Liver (tissue), 9 donors: ENCODE data around the gene MARS1. TPM values are rescaled to one million over a fixed set of nuclear protein-coding genes. Genes with fewer than 3 reads are reported as not detected.

Experiments used
- DNase-seq: peaks from one replicate; pipeline ENCODE4 v3.0.0-alpha.2; 2017; ENCODE audit warnings: low spot score
- H3K27ac ChIP-seq, 2 donors: one replicate each; pipeline ENCODE4 v1.7.0; 2013; ENCODE audit warnings: inconsistent platforms in 2 of 2, low read length in 2 of 2, control low read depth in 1 of 2, low read depth in 1 of 2, mild to moderate bottlenecking in 1 of 2
- H3K27me3 ChIP-seq, 4 donors: one replicate each; pipeline versions ENCODE4 v1.6.1 to v1.7.0; 2013; ENCODE audit warnings: low read length in 3 of 4, inconsistent platforms in 1 of 4, mild to moderate bottlenecking in 1 of 4, moderate library complexity in 1 of 4; ENCODE audit not compliant: control insufficient read depth in 4 of 4, insufficient read depth in 4 of 4
- H3K36me3 ChIP-seq, 4 donors: one replicate each; pipeline versions ENCODE4 v1.6.1 to v1.7.0; 2013; ENCODE audit warnings: low read length in 3 of 4, mild to moderate bottlenecking in 3 of 4, low read depth in 1 of 4, moderate library complexity in 1 of 4; ENCODE audit not compliant: control insufficient read depth in 4 of 4, insufficient read depth in 3 of 4
- H3K4me1 ChIP-seq, 4 donors: one replicate each; pipeline versions ENCODE4 v1.6.1 to v1.7.0; 2013; ENCODE audit warnings: low read length in 3 of 4, mild to moderate bottlenecking in 3 of 4, moderate library complexity in 1 of 4; ENCODE audit not compliant: control insufficient read depth in 4 of 4, insufficient read depth in 4 of 4
- H3K4me3 ChIP-seq, 3 donors: one replicate each; pipeline versions ENCODE4 v1.6.1 to v1.7.0; 2013; ENCODE audit warnings: low read length in 3 of 3, control low read depth in 1 of 3, low read depth in 1 of 3, mild to moderate bottlenecking in 1 of 3
- H3K9ac ChIP-seq, 2 donors: one replicate each; pipeline ENCODE4 v1.7.0; 2013; ENCODE audit warnings: low read length in 2 of 2, mild to moderate bottlenecking in 2 of 2, moderate library complexity in 2 of 2, control low read depth in 1 of 2, low read depth in 1 of 2
- H3K9me3 ChIP-seq, 4 donors: one replicate each; pipeline versions ENCODE4 v1.6.1 to v1.7.0; 2013; ENCODE audit warnings: low read length in 3 of 4; ENCODE audit not compliant: control insufficient read depth in 4 of 4
- ATF3 ChIP-seq: IDR thresholded peaks from 2 replicates; pipeline ENCODE4 v1.6.1; 2016; ENCODE audit warnings: antibody characterized with exemption
- CTCF ChIP-seq: fragments of 150-350 bp; IDR thresholded peaks from 2 replicates; pipeline ENCODE4 v1.5.1; 2017; ENCODE audit warnings: improper control_type of control experiment, low read depth, low read length; ENCODE audit not compliant: missing input control
- FOXA2 ChIP-seq: IDR thresholded peaks from 2 replicates; pipeline ENCODE4 v1.6.1; 2016; ENCODE audit warnings: antibody characterized with exemption
- GABPA ChIP-seq, 2 donors: IDR thresholded peaks in 1 of 2; conservative IDR thresholded peaks in 1 of 2; 2 replicates each; pipeline ENCODE4 v1.6.1; 2016; ENCODE audit warnings: antibody characterized with exemption in 2 of 2, mild to moderate bottlenecking in 1 of 2, moderate library complexity in 1 of 2
- HNF4A ChIP-seq, 2 donors: conservative IDR thresholded peaks; 2 replicates each; pipeline ENCODE4 v1.6.1; 2016; ENCODE audit warnings: antibody characterized with exemption in 2 of 2, mild to moderate bottlenecking in 2 of 2
- JUND ChIP-seq, 2 donors: IDR thresholded peaks; 2 replicates each; pipeline ENCODE4 v1.6.1; 2016; ENCODE audit warnings: antibody characterized with exemption in 2 of 2
- NR2F2 ChIP-seq: IDR thresholded peaks from 2 replicates; pipeline ENCODE4 v1.6.1; 2016; ENCODE audit warnings: antibody characterized with exemption
- RAD21 ChIP-seq, 2 donors: IDR thresholded peaks; 2 replicates each; pipeline ENCODE4 v1.6.1; 2016; ENCODE audit warnings: antibody characterized with exemption in 2 of 2, mild to moderate bottlenecking in 2 of 2
- REST ChIP-seq: IDR thresholded peaks from 2 replicates; pipeline ENCODE4 v1.6.1; 2016; ENCODE audit warnings: antibody characterized with exemption, mild to moderate bottlenecking
- RXRA ChIP-seq, 2 donors: IDR thresholded peaks; 2 replicates each; pipeline ENCODE4 v1.6.1; 2017 to 2018; ENCODE audit warnings: antibody characterized with exemption in 2 of 2, mild to moderate bottlenecking in 1 of 2
- SP1 ChIP-seq: IDR thresholded peaks from 2 replicates; pipeline ENCODE4 v1.6.1; 2018; ENCODE audit warnings: antibody characterized with exemption, mild to moderate bottlenecking
- YY1 ChIP-seq: IDR thresholded peaks from 2 replicates; pipeline ENCODE4 v1.6.1; 2016; ENCODE audit warnings: antibody characterized with exemption, mild to moderate bottlenecking
- WGBS: extraction: QIAGEN DNeasy Blood & Tissue Kit; methylation state at CpG from one replicate; pipeline ENCODE4 v1.1.7; 2013; 5-methylcytosine and 5-hydroxymethylcytosine counted together
- polyA plus RNA-seq, 2 donors: library from polyadenylated mRNA; stranded (reverse) in 1 of 2; unstranded in 1 of 2; fragments of 200-250 nt in 1 of 2; fragments of >200 nt in 1 of 2; fragmentation: Nextera tagmentation in 1 of 2; extraction: Ambion mirVana in 1 of 2; gene quantifications; one replicate each; pipeline versions ENCODE4 v1.2.1 to v1.2.3, GENCODE V29; 2013 to 2015
- total RNA-seq, 2 donors: library from RNA; depleted of rRNA; stranded (reverse); fragments of >200 nt; gene quantifications; one replicate each; pipeline ENCODE4 v1.2.3, GENCODE V29; 2014
- TF ChIP-seq, protein P1 (sequence below): IDR thresholded peaks from 2 replicates; pipeline ENCODE4 v1.6.1; 2016; ENCODE audit warnings: antibody characterized with exemption
- TF ChIP-seq, protein P2 (sequence below): IDR thresholded peaks from 2 replicates; pipeline ENCODE4 v1.6.1; 2016; ENCODE audit warnings: antibody characterized with exemption
- donor health status: healthy.
- donor health status: healthy.
- donor health status: healthy.
- donor health status: healthy.
- donor health status: healthy.

The MARS1 gene
- total and polyA plus RNA-seq, 4 donors = 43.9 to 83.3 (median 56.0) TPM

DNA sequence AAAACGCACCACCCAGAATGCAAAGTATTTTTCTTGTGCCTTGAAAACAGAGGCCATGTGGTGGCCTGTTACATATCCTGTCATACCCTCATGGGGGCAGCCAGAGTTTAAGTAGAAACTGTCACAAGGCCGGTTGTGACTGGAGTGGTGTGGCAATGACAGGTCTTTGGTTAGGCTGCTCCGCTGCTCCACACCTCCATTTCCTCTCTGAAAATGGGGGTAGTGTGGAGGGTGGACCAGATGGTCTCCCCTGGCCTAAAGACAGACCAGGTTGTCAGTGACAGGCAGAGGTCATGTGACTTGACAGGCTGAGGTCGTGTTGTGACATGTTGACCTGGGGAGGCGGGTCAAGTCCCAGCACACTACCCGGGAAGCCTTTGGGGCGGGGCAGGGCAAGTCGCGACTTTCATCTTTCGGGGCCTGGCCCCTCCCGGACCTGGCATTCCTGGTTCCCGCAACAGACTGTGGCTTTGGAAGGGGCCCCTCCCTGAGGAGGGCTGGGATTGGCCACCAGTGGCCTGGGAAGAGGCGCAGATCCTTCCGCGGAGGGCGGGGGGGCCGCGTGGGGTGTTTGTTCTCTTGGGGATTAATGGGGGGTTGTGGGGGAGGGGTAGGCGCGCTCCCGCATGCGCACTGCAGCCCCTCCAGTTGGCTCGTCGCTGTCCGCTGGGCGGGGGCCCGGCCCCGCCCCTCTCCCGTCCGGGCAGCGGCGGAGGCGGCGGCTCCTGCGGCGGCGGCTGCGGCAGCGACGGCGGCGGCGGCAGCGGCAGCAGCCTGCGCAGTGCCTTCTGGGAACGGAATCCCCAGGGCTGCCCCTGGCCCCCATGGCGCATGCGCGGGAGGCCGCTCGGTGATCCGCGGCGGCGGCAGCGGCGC, 34.4 kb downstream of the MARS1 start, which contains the start of gene MBD6:
Gene MBD6 (plus strand): TSS at position 814 of the 876 bp plus-strand sequence. CDS start 1,480 bp downstream, outside the sequence.
- Histone ChIP-seq H3K4me3 (peak within 1 kb of the TSS; percentile 63 to 96 (median 82)), H3K27ac (peak within 1 kb of the TSS; percentile 92 to 95), H3K27me3 (no peaks in the 10 kb centered on the region), H3K9ac (peak within 1 kb of the TSS; percentile 92 to 96), H3K4me1 (peaks cover 10 to 56% (median 37%) of the 10 kb centered on the region in 4 donors), H3K9me3 (no peaks in the 10 kb centered on the region), H3K36me3 (peaks cover 3 to 19% (median 13%) of the 10 kb centered on the region in 4 donors)
- DNase-seq = peak; percentile 89
- TF ChIP-seq CTCF = no peak
- TF ChIP-seq YY1 = peak; percentile 83
- TF ChIP-seq NR2F2 = peak; percentile 96
- TF ChIP-seq HNF4A (conservative IDR thresholded peaks at IDR 0.05) = peak; percentile 53 to 59
- TF ChIP-seq, protein P1, sequence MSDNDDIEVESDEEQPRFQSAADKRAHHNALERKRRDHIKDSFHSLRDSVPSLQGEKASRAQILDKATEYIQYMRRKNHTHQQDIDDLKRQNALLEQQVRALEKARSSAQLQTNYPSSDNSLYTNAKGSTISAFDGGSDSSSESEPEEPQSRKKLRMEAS = peak; percentile 80
- peak; percentile 45 for TF ChIP-seq ATF3
- TF ChIP-seq GABPA (IDR thresholded peaks at IDR 0.05 in 1 of 2, conservative IDR thresholded peaks at IDR 0.05 in 1 of 2) = peak in 1 of 2 donors; percentile 43
- TF ChIP-seq JUND (IDR thresholded peaks at IDR 0.05) = peak in 1 of 2 donors; percentile 43
- TF ChIP-seq SP1 = peak; percentile 90
- TF ChIP-seq FOXA2 = peak; percentile 31
- TF ChIP-seq RAD21 (IDR thresholded peaks at IDR 0.05) = no peak
- peak; percentile 60 for TF ChIP-seq REST
- TF ChIP-seq RXRA (IDR thresholded peaks at IDR 0.05) = peak; percentile 89 to 94
- TF ChIP-seq, protein P2, sequence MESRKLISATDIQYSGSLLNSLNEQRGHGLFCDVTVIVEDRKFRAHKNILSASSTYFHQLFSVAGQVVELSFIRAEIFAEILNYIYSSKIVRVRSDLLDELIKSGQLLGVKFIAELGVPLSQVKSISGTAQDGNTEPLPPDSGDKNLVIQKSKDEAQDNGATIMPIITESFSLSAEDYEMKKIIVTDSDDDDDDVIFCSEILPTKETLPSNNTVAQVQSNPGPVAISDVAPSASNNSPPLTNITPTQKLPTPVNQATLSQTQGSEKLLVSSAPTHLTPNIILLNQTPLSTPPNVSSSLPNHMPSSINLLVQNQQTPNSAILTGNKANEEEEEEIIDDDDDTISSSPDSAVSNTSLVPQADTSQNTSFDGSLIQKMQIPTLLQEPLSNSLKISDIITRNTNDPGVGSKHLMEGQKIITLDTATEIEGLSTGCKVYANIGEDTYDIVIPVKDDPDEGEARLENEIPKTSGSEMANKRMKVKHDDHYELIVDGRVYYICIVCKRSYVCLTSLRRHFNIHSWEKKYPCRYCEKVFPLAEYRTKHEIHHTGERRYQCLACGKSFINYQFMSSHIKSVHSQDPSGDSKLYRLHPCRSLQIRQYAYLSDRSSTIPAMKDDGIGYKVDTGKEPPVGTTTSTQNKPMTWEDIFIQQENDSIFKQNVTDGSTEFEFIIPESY = no peak
- WGBS = under 1% methylated on average over 57 of the region's 57 CpGs
